DMS153 treated with DMSO at 0.1 percent for 48 hours (cell line): ENCODE data around the gene PARP14.
A peak's percentile ranks its signal among the peaks of the same experiment; 100 is the strongest.
"Not testable (repeated sequence)": the region's sequence is repeated elsewhere in the genome, so short reads cannot be mapped to it uniquely, and the experiment has no call there.

Source experiments
- DNase-seq: peaks from one replicate; lab custom pipeline; 2025; ENCODE audit not compliant: unreplicated experiment; lab: John Stamatoyannopoulos, UW

The PARP14 gene

GRCh38 chr3:122680475-122681283 is at the start of gene PARP14:
Gene PARP14, plus strand, starts transcription at chr3:122680839. Its CDS starts 45 bp downstream, at chr3:122680884.
- DNase-seq, result peak; percentile 34

GRCh38 chr3:122635789-122636188 is 44.9 kb upstream of the PARP14 start:
- no peak for DNase-seq

- no peak for DNase-seq
Observed at GRCh38 chr3:122636697-122637096, 43.9 kb upstream of the PARP14 start.

GRCh38 chr3:122640437-122640999 is 40.1 kb upstream of the PARP14 start:
- no peak for DNase-seq

- no peak for DNase-seq
Observed at GRCh38 chr3:122642935-122643334, 37.7 kb upstream of the PARP14 start.

- DNase-seq, result no peak
Observed at GRCh38 chr3:122646146-122646988, 34.3 kb upstream of the PARP14 start.

- not testable (repeated sequence) for DNase-seq
Observed at GRCh38 chr3:122651233-122651907, 29.3 kb upstream of the PARP14 start.

GRCh38 chr3:122651962-122652361 is 28.7 kb upstream of the PARP14 start:
- not testable (repeated sequence) for DNase-seq

- not testable (repeated sequence) for DNase-seq
Observed at GRCh38 chr3:122658336-122658735, 22.3 kb upstream of the PARP14 start.

- DNase-seq, result no peak
Observed at GRCh38 chr3:122660297-122660974, 20.2 kb upstream of the PARP14 start.

- no peak for DNase-seq
Observed at GRCh38 chr3:122661633-122662032, 19.0 kb upstream of the PARP14 start.

- no peak for DNase-seq
Observed at GRCh38 chr3:122662505-122662904, 18.1 kb upstream of the PARP14 start.

GRCh38 chr3:122665226-122665786 is 15.3 kb upstream of the PARP14 start:
- DNase-seq, result no peak

GRCh38 chr3:122665881-122666280 is 14.8 kb upstream of the PARP14 start:
- no peak for DNase-seq

- DNase-seq, result no peak
Observed at GRCh38 chr3:122668930-122669730, 11.5 kb upstream of the PARP14 start.

GRCh38 chr3:122671553-122671952 is 9.1 kb upstream of the PARP14 start:
- DNase-seq, result no peak

- DNase-seq, result no peak
Observed at GRCh38 chr3:122674339-122674738, 6.3 kb upstream of the PARP14 start.

- no peak for DNase-seq
Observed at GRCh38 chr3:122676759-122677158, 3.9 kb upstream of the PARP14 start.

GRCh38 chr3:122677216-122677615 is 3.4 kb upstream of the PARP14 start:
- DNase-seq, result no peak
